Activated T-cell treated with anti-CD3 and anti-CD28 coated beads, Interleukin-2, amount 50 U/mL, for 1 hour (primary cell): ENCODE measurements around the gene NPIPA7.
"Not testable (repeated sequence)": the region's sequence is repeated elsewhere in the genome, so short reads cannot be mapped to it uniquely, and the experiment has no call there.

Experiments
- DNase-seq: peaks from one replicate; pipeline ENCODE4 v3.0.0-alpha.2; 2020

NPIPA7 gene

GRCh38 chr16:16420515-16420914 is 41.6 kb downstream of the NPIPA7 start:
- DNase-seq, result not testable (repeated sequence)

- not testable (repeated sequence) for DNase-seq
Measured at GRCh38 chr16:16425146-16425545, 46.2 kb downstream of the NPIPA7 start.

- DNase-seq, result not testable (repeated sequence)
Measured at GRCh38 chr16:16431135-16431534, 52.2 kb downstream of the NPIPA7 start.

GRCh38 chr16:16434711-16435110 is 55.8 kb downstream of the NPIPA7 start:
- not testable (repeated sequence) for DNase-seq

- not testable (repeated sequence) for DNase-seq
Measured at GRCh38 chr16:16441401-16441800, 62.5 kb downstream of the NPIPA7 start.
